HepG2 (cell line): ENCODE data around the gene BBOF1. TPM values are rescaled to one million over a fixed set of nuclear protein-coding genes. Genes with fewer than 3 reads are reported as not detected.

Experiments
- HNF4A ChIP-seq: sonication (generic); formaldehyde crosslinking; IDR thresholded peaks from 2 replicates; pipeline ENCODE4 v1.4.0; 2020; ENCODE audit warnings: missing genetic modification reagents
- MEIS2 ChIP-seq: sonication (generic); formaldehyde crosslinking; IDR thresholded peaks from 2 replicates; pipeline ENCODE4 v1.9.0; 2021; ENCODE audit warnings: mild to moderate bottlenecking, missing genetic modification reagents
- TARDBP ChIP-seq: sonication (generic); formaldehyde crosslinking; IDR thresholded peaks from 2 replicates; pipeline ENCODE4 v1.8.0; 2022; ENCODE audit warnings: mild to moderate bottlenecking, missing genetic modification reagents
- ZNF136 ChIP-seq: sonication (generic); formaldehyde crosslinking; IDR thresholded peaks from 2 replicates; pipeline ENCODE4 v1.8.1; 2022; ENCODE audit warnings: low read depth, mild to moderate bottlenecking, moderate library complexity, missing genetic modification reagents
- ZNF33B ChIP-seq: sonication (generic); formaldehyde crosslinking; IDR thresholded peaks from 2 replicates; pipeline ENCODE4 v1.5.1; 2020; ENCODE audit warnings: mild to moderate bottlenecking, missing genetic modification reagents
- ZNF343 ChIP-seq: sonication (generic); formaldehyde crosslinking; IDR thresholded peaks from 2 replicates; pipeline ENCODE4 v1.4.0; 2020; ENCODE audit warnings: mild to moderate bottlenecking, missing genetic modification reagents
- ZNF556 ChIP-seq: sonication (generic); formaldehyde crosslinking; IDR thresholded peaks from 2 replicates; pipeline ENCODE4 v1.4.0; 2020; ENCODE audit warnings: mild to moderate bottlenecking, missing genetic modification reagents, borderline replicate concordance
- ZNF790 ChIP-seq: sonication (generic); formaldehyde crosslinking; IDR thresholded peaks from 2 replicates; pipeline ENCODE4 v1.8.0; 2022; ENCODE audit warnings: missing genetic modification reagents, mild to moderate bottlenecking, borderline replicate concordance
- polyA plus RNA-seq, 8 experiments: library from polyadenylated mRNA; depleted of rRNA in 3 of 8; stranded (reverse) in 7 of 8; unstranded in 1 of 8; fragments of >200 nt; fragmentation: Illumina TruSeq in 4 of 8; extraction: Trizol in 4 of 8; gene quantifications; 2 replicates each; pipeline versions ENCODE4 v1.2.1 to v1.2.3, GENCODE V29; 2011 to 2016; ENCODE audit warnings: low read depth in 4 of 8, missing spikeins in 1 of 8, mixed read lengths in 1 of 8; ENCODE audit not compliant: insufficient read depth in 1 of 8
- total RNA-seq, 5 experiments: library from RNA; depleted of rRNA; stranded (reverse); fragments of >200 nt; fragmentation: Illumina TruSeq; extraction: Trizol; gene quantifications; 2 replicates each; pipeline ENCODE4 v1.2.3, GENCODE V29; 2016; ENCODE audit warnings: low read depth in 1 of 5
- TF ChIP-seq, protein P1 (sequence below): sonication (generic); formaldehyde crosslinking; IDR thresholded peaks from 2 replicates; pipeline ENCODE4 v1.4.0; 2020; ENCODE audit warnings: missing genetic modification reagents, borderline replicate concordance

The BBOF1 gene
- total and polyA plus RNA-seq, 2 of the 13 experiments (the other 11 are each of a cell fraction or from before 2014, with no cell fraction given): 1.6 to 2.3 TPM

DNA sequence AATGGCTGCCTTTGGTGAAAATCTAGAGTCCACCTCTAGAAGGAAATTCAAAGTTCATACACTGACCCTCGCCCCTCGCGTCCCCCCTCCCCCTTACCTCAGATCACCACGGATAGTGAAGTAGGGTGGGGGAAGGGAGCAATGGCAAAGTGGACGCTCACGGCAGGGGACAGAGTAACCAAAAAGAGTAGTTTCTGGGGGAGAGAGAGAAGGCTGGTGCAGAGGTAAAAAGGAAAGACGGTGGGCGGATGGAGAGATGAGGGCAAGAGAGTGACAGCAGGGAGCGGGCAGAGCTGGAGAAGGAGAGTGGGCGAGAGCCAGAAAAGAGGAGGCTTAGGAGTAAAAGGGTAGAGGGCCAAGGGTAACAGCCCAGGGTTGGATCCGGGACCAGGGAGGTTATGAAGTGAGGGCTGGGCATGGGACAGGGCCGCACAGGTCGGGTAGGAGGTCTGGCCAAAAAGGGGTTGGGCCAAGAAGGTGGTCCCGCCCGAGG is 64.7 kb downstream of the BBOF1 start (continued):
- TF ChIP-seq ZNF33B (0 out of 2 replicates have a peak, but pooled peaks have one; percentile 80), ZNF136 (CRISPR knock-in tag) (no peak), MEIS2 (0 out of 2 replicates have a peak, but pooled peaks have one; percentile 16), HNF4A (CRISPR knock-in tag) (peak; percentile 83), ZNF556 (CRISPR knock-in tag) (0 out of 2 replicates have a peak, but pooled peaks have one; percentile 9), TARDBP (peak; percentile 55; the same call in 1 of the 2 replicates), ZNF343 (CRISPR knock-in tag) (peak; percentile 20), ZNF790 (no peak)
- TF ChIP-seq, protein P1, sequence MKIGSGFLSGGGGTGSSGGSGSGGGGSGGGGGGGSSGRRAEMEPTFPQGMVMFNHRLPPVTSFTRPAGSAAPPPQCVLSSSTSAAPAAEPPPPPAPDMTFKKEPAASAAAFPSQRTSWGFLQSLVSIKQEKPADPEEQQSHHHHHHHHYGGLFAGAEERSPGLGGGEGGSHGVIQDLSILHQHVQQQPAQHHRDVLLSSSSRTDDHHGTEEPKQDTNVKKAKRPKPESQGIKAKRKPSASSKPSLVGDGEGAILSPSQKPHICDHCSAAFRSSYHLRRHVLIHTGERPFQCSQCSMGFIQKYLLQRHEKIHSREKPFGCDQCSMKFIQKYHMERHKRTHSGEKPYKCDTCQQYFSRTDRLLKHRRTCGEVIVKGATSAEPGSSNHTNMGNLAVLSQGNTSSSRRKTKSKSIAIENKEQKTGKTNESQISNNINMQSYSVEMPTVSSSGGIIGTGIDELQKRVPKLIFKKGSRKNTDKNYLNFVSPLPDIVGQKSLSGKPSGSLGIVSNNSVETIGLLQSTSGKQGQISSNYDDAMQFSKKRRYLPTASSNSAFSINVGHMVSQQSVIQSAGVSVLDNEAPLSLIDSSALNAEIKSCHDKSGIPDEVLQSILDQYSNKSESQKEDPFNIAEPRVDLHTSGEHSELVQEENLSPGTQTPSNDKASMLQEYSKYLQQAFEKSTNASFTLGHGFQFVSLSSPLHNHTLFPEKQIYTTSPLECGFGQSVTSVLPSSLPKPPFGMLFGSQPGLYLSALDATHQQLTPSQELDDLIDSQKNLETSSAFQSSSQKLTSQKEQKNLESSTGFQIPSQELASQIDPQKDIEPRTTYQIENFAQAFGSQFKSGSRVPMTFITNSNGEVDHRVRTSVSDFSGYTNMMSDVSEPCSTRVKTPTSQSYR (CRISPR knock-in tag): peak; percentile 73; the same call in 1 of the 2 replicates
- TF ChIP-seq, all 625 proteins: peak for 49
